ENCODE measurements around the gene CYP26B1. TPM values are rescaled to one million over a fixed set of nuclear protein-coding genes. Genes with fewer than 3 reads are reported as not detected.
"Not testable (repeated sequence)": the region's sequence is repeated elsewhere in the genome, so short reads cannot be mapped to it uniquely, and the experiment has no call there.

Gene CYP26B1
- total RNA-seq, 1 experiment from 2014 or later: 3.0 TPM

- Mint-ChIP-seq H3K27ac (ENCODE audit: unreplicated experiment) (no peak overlapping the region), H3K4me3 (ENCODE audit: low read depth, unreplicated experiment) (no peak overlapping the region), H3K36me3 (ENCODE audit: insufficient read depth, unreplicated experiment) (no peaks in the 10 kb centered on the region), H3K9me3 (ENCODE audit: low read depth, unreplicated experiment) (no peaks in the 10 kb centered on the region), H3K4me1 (ENCODE audit: low read depth, unreplicated experiment) (peaks cover 7% of the 10 kb centered on the region), H3K27me3 (ENCODE audit: unreplicated experiment) (peaks cover 14% of the 10 kb centered on the region)
- CTCF ChIA-PET: no interaction called here
- DNase-seq: no peak
- no peak for TF ChIP-seq CTCF (IDR thresholded peaks at IDR 0.05; ENCODE audit: unreplicated experiment)
- intact Hi-C loops (cut with micrococcal nuclease; ENCODE audit: unreplicated experiment): no loop called here
- BruUV-seq (replicated peaks): no TSS peak
Measured at GRCh38 chr2:72089028-72089427, 58.6 kb downstream of the CYP26B1 start.

GRCh38 chr2:72086871-72087633, 60.6 kb downstream of the CYP26B1 start:
- H3K4me3 Mint-ChIP-seq (ENCODE audit: low read depth, unreplicated experiment); H3K36me3 Mint-ChIP-seq (ENCODE audit: insufficient read depth, unreplicated experiment); H3K27ac Mint-ChIP-seq (ENCODE audit: unreplicated experiment); intact Hi-C loops (cut with micrococcal nuclease; ENCODE audit: unreplicated experiment); BruUV-seq (replicated peaks); CTCF ChIA-PET; H3K9me3 Mint-ChIP-seq (ENCODE audit: low read depth, unreplicated experiment); H3K4me1 Mint-ChIP-seq (ENCODE audit: low read depth, unreplicated experiment); DNase-seq: not testable (repeated sequence)
- H3K27me3 Mint-ChIP-seq (ENCODE audit: unreplicated experiment): peaks cover 21% of the 10 kb centered on the region

- TF ChIP-seq CTCF (IDR thresholded peaks at IDR 0.05; ENCODE audit: unreplicated experiment): no peak
- Mint-ChIP-seq H3K9me3 (ENCODE audit: low read depth, unreplicated experiment) (no peaks in the 10 kb centered on the region), H3K36me3 (ENCODE audit: insufficient read depth, unreplicated experiment) (no peaks in the 10 kb centered on the region), H3K27ac (ENCODE audit: unreplicated experiment) (no peak overlapping the region), H3K27me3 (ENCODE audit: unreplicated experiment) (peaks cover 21% of the 10 kb centered on the region), H3K4me1 (ENCODE audit: low read depth, unreplicated experiment) (no peaks in the 10 kb centered on the region), H3K4me3 (ENCODE audit: low read depth, unreplicated experiment) (no peak overlapping the region)
- CTCF ChIA-PET: no interaction called here
- DNase-seq: no peak
- BruUV-seq (replicated peaks): no TSS peak
- intact Hi-C loops (cut with micrococcal nuclease; ENCODE audit: unreplicated experiment): no loop called here
Measured at GRCh38 chr2:72085513-72085912, 62.1 kb downstream of the CYP26B1 start.

GRCh38 chr2:72085036-72085435, 62.6 kb downstream of the CYP26B1 start:
- intact Hi-C loops (cut with micrococcal nuclease; ENCODE audit: unreplicated experiment): no loop called here
- peaks cover 21% of the 10 kb centered on the region for H3K27me3 Mint-ChIP-seq (ENCODE audit: unreplicated experiment)
- CTCF ChIA-PET: no interaction called here

More at GRCh38 chr2:72085036-72085435, 62.6 kb downstream of the CYP26B1 start:
- H3K4me3 Mint-ChIP-seq (ENCODE audit: low read depth, unreplicated experiment): no peak overlapping the region
- H3K36me3 Mint-ChIP-seq (ENCODE audit: insufficient read depth, unreplicated experiment): no peaks in the 10 kb centered on the region
- no peak overlapping the region for H3K27ac Mint-ChIP-seq (ENCODE audit: unreplicated experiment)
- H3K9me3 Mint-ChIP-seq (ENCODE audit: low read depth, unreplicated experiment): no peaks in the 10 kb centered on the region
- no peak for DNase-seq
- no peaks in the 10 kb centered on the region for H3K4me1 Mint-ChIP-seq (ENCODE audit: low read depth, unreplicated experiment)
- TF ChIP-seq CTCF (IDR thresholded peaks at IDR 0.05; ENCODE audit: unreplicated experiment): no peak
- no TSS peak for BruUV-seq (replicated peaks)

Data from Calu3 (cell line).